ENCODE data around the gene TRERF1.

- TF ChIP-seq EZH2 (IDR thresholded peaks at IDR 0.05) (no peak), POLR2AphosphoS5 (IDR thresholded peaks at IDR 0.05; ENCODE audit: borderline replicate concordance, low read depth, low read length) (no peak)
Measured at GRCh38 chr6:42229506-42230119, 222.1 kb downstream of the TRERF1 start.

All from SK-N-MC (cell line).